Small intestine (tissue), 16 donors: ENCODE measurements around the gene SH2B3. TPM values are rescaled to one million over a fixed set of nuclear protein-coding genes. Genes with fewer than 3 reads are reported as not detected.
A peak's percentile ranks its signal among the peaks of the same experiment; 100 is the strongest.

ENCODE experiments used
- DNase-seq, 2 donors: peaks; one replicate each; pipeline versions ENCODE4 v3.0.0 to v3.0.0-alpha.2; 2013
- FAIRE-seq: peaks from 2 replicates; lab custom pipeline; 2012; peaks lifted over from hg19 to GRCh38; lab: Jason Lieb, UNC
- H3K27ac ChIP-seq, 3 donors: one replicate each; pipeline ENCODE4 v1.5.1; 2013; ENCODE audit warnings: low read length in 2 of 3, mild to moderate bottlenecking in 2 of 3, control low read depth in 1 of 3, inconsistent platforms in 1 of 3, low read depth in 1 of 3, moderate library complexity in 1 of 3
- H3K27me3 ChIP-seq, 3 donors: one replicate each; pipeline ENCODE4 v1.6.1; 2013; ENCODE audit warnings: low read length in 3 of 3, inconsistent platforms in 1 of 3; ENCODE audit not compliant: control insufficient read depth in 3 of 3, insufficient read depth in 3 of 3
- H3K36me3 ChIP-seq, 3 donors: one replicate each; pipeline ENCODE4 v1.6.1; 2013; ENCODE audit warnings: low read length in 3 of 3, inconsistent platforms in 1 of 3, low read depth in 1 of 3, mild to moderate bottlenecking in 1 of 3, moderate library complexity in 1 of 3; ENCODE audit not compliant: control insufficient read depth in 3 of 3, insufficient read depth in 2 of 3
- H3K4me1 ChIP-seq, 3 donors: one replicate each; pipeline ENCODE4 v1.6.1; 2013; ENCODE audit warnings: low read length in 2 of 3, inconsistent platforms in 1 of 3, low read depth in 1 of 3, mild to moderate bottlenecking in 1 of 3, moderate library complexity in 1 of 3; ENCODE audit not compliant: control insufficient read depth in 3 of 3, insufficient read depth in 2 of 3
- H3K4me3 ChIP-seq, 3 donors: one replicate each; pipeline ENCODE4 v1.5.1; 2013; ENCODE audit warnings: low read length in 3 of 3, control low read depth in 1 of 3, inconsistent platforms in 1 of 3, low read depth in 1 of 3, mild to moderate bottlenecking in 1 of 3, moderate library complexity in 1 of 3
- H3K9me3 ChIP-seq, 2 donors: one replicate each; pipeline ENCODE4 v1.6.1; 2013; ENCODE audit warnings: low read depth in 1 of 2, low read length in 1 of 2; ENCODE audit not compliant: control insufficient read depth in 2 of 2, insufficient read depth in 1 of 2
- WGBS, 3 donors: extraction: QIAGEN DNeasy Blood & Tissue Kit; methylation state at CpG; one replicate each; pipeline ENCODE4 v1.1.7; 2013; 5-methylcytosine and 5-hydroxymethylcytosine counted together
- long read RNA-seq, 10 donors: transcript quantifications; one replicate each; lab custom pipeline, GENCODE V29; 2026
- polyA plus RNA-seq, 4 donors: library from polyadenylated mRNA; stranded (reverse) in 3 of 4; unstranded in 1 of 4; fragments of 200-250 nt in 3 of 4; fragments of 120-200 nt in 1 of 4; gene quantifications; one replicate each; pipeline versions ENCODE4 v1.2.1 to v1.2.3, GENCODE V29; 2013
- donor health status: healthy with polysubstance abuse.
- donor health status: control.
- donor health status: control.
- donor health status: Bipolar disorder and iron deficiency.
- donor health status: healthy.

Gene SH2B3
- polyA plus RNA-seq = 10 to 100 TPM in 1 of 4 donors, 1 to 10 TPM in 2, under 1 TPM in 1; 0.67 to 14.9 (median 6.9) TPM
- long read RNA-seq, donor 1, full-length matches to known transcripts = 2 of 2 reads
- long read RNA-seq, donor 1, partial matches to known transcripts = 0 of 2 reads
- long read RNA-seq, donor 1, other reads (novel, unspliced or antisense) = 0 of 2 reads
- long read RNA-seq, donor 2 = 0 reads
- long read RNA-seq, donor 3 = 0 reads
- long read RNA-seq, donor 4 = 0 reads
- long read RNA-seq, donor 5 = 0 reads
- long read RNA-seq, donor 6 = 0 reads
- long read RNA-seq, donor 7 = 0 reads
- long read RNA-seq, donor 8, full-length matches to known transcripts = 1 of 1 reads
- long read RNA-seq, donor 8, partial matches to known transcripts = 0 of 1 reads
- long read RNA-seq, donor 8, other reads (novel, unspliced or antisense) = 0 of 1 reads
- long read RNA-seq, donor 9 = 0 reads
- long read RNA-seq, donor 10, full-length matches to known transcripts = 2 of 2 reads
- long read RNA-seq, donor 10, partial matches to known transcripts = 0 of 2 reads
- long read RNA-seq, donor 10, other reads (novel, unspliced or antisense) = 0 of 2 reads

DNA sequence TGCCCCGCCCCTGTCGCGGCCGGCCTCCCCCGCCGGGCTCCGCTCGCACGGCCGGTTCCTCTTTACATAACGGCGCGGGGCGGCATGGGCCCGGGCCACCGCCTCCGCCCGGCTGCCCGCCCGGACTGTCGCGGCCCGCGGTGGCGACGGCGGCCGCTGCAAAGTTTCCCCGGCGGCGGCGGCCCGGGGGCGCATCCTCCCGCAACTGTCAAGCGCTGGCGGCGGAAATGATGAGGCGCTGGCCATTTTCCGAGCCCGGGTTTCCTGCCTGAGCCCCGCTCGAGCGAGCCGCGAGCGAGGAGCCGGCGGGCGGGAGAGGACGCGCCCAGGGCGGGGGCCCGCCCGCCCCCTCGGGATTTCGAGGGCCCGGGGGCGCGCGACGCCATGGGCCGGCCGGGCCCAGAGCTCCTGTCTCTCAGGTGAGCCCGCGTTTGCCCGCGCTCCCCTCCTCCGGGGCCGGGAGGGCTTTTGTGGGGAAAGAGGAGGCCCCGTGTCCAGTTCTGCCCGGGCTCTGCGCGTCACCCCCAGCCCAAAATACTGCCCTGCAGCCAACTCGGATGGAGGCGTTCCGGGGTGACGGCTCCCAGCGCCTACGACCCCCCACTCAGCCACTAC is at the start of gene SH2B3:
TSS of gene SH2B3 (plus strand) at position 65 of the 615 bp plus-strand sequence. CDS start 12,223 bp downstream, outside the sequence.
- peaks cover 0 to 3% (median 0%) of the 10 kb centered on the region in 3 donors for H3K36me3 ChIP-seq
- H3K9me3 ChIP-seq = no peaks in the 10 kb centered on the region
- H3K4me1 ChIP-seq = peaks cover 0 to 21% (median 7%) of the 10 kb centered on the region in 3 donors
- H3K27me3 ChIP-seq = peaks cover 0 to 6% (median 0%) of the 10 kb centered on the region in 3 donors
- FAIRE-seq (no peak), DNase-seq (no peak)
- peak within 1 kb of the TSS; percentile 57 to 96 (median 74) for H3K27ac ChIP-seq
- H3K4me3 ChIP-seq = peak within 1 kb of the TSS; percentile 72 to 80 (median 73)
- 0 to 2% (median 0%) methylated on average over 43 to 80 of the region's 80 CpGs for WGBS, 3 donors

GRCh38 chr12:111359231-111359913 is 46.4 kb upstream of the SH2B3 start:
- FAIRE-seq (no peak), DNase-seq (peak in 1 of 2 donors; percentile 10)
- Histone ChIP-seq H3K4me1 (no peaks in the 10 kb centered on the region), H3K27me3 (no peaks in the 10 kb centered on the region), H3K9me3 (peaks cover 0 to 2% of the 10 kb centered on the region in 2 donors), H3K4me3 (no peak overlapping the region), H3K36me3 (peaks cover 8 to 40% (median 10%) of the 10 kb centered on the region in 3 donors), H3K27ac (no peak overlapping the region)
- WGBS, 3 donors = 20 to 47% (median 27%) methylated on average over 11 of the region's 11 CpGs

DNA sequence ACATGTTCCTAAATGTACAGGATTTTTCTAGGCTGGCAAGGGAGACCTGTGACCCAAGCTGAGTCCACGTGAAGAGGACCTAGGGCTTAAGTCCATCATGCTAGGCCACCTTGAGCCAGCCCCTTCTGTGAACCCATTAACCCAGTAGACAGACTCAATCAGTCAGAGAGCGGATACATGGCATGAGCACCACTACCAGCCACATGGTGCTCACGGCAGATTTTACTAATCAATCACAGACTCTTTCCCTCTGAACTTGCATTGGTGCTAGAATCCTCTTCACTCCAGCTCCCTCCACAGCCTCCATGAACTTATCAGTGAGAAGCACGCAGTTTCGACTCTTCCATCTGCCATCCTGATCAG is 45.8 kb upstream of the SH2B3 start:
- Histone ChIP-seq H3K27me3 (no peaks in the 10 kb centered on the region), H3K4me3 (no peak overlapping the region), H3K27ac (no peak overlapping the region), H3K36me3 (peaks cover 10 to 45% (median 10%) of the 10 kb centered on the region in 3 donors), H3K9me3 (no peaks in the 10 kb centered on the region), H3K4me1 (peaks cover 0 to 3% (median under 1%) of the 10 kb centered on the region in 3 donors)
- FAIRE-seq = no peak
- DNase-seq = peak; percentile 31 to 37
- WGBS, 3 donors = 15 to 53% (median 37%) methylated on average over 5 of the region's 5 CpGs

- DNase-seq = no peak
- Histone ChIP-seq H3K36me3 (peaks cover 10 to 50% (median 11%) of the 10 kb centered on the region in 3 donors), H3K4me1 (peaks cover 0 to 8% (median 2%) of the 10 kb centered on the region in 3 donors), H3K27me3 (no peaks in the 10 kb centered on the region), H3K27ac (no peak overlapping the region), H3K4me3 (no peak overlapping the region), H3K9me3 (no peaks in the 10 kb centered on the region)
- WGBS, 3 donors = 54 to 67% (median 57%) methylated on average over 9 of the region's 9 CpGs
- no peak for FAIRE-seq
Measured at GRCh38 chr12:111360325-111360930, 45.3 kb upstream of the SH2B3 start.

- Histone ChIP-seq H3K27me3 (no peaks in the 10 kb centered on the region), H3K4me3 (no peak overlapping the region), H3K36me3 (peaks cover 11 to 56% (median 11%) of the 10 kb centered on the region in 3 donors), H3K27ac (no peak overlapping the region), H3K4me1 (peaks cover 0 to 10% (median 2%) of the 10 kb centered on the region in 3 donors), H3K9me3 (no peaks in the 10 kb centered on the region)
- DNase-seq (no peak), FAIRE-seq (no peak)
- 53 to 67% (median 59%) methylated on average over 11 to 13 of the region's 13 CpGs for WGBS, 3 donors
Measured at GRCh38 chr12:111361073-111361716, 44.5 kb upstream of the SH2B3 start.

GRCh38 chr12:111361717-111362576 is 43.8 kb upstream of the SH2B3 start:
- peaks cover 0 to 16% (median 2%) of the 10 kb centered on the region in 3 donors for H3K4me1 ChIP-seq
- FAIRE-seq (no peak), DNase-seq (no peak)
- peaks cover 11 to 62% (median 13%) of the 10 kb centered on the region in 3 donors for H3K36me3 ChIP-seq
- H3K4me3 ChIP-seq = no peak overlapping the region
- 72 to 78% (median 73%) methylated on average over 14 to 18 of the region's 18 CpGs for WGBS, 3 donors
- no peaks in the 10 kb centered on the region for H3K9me3 ChIP-seq
- no peak overlapping the region for H3K27ac ChIP-seq
- no peaks in the 10 kb centered on the region for H3K27me3 ChIP-seq
